Subcutaneous abdominal adipose tissue (tissue), 5 donors: ENCODE measurements around the gene DPPA2.

Experiments used
- H3K27ac ChIP-seq: one replicate; pipeline ENCODE4 v1.7.0; 2013; ENCODE audit warnings: low read depth, mild to moderate bottlenecking, inconsistent platforms, low read length, moderate library complexity
- H3K27me3 ChIP-seq, 5 donors: one replicate each; pipeline ENCODE4 v1.7.0; 2013; ENCODE audit warnings: low read length in 5 of 5, inconsistent platforms in 1 of 5; ENCODE audit not compliant: control insufficient read depth in 5 of 5, insufficient read depth in 4 of 5
- H3K36me3 ChIP-seq, 5 donors: one replicate each; pipeline ENCODE4 v1.7.0; 2013; ENCODE audit warnings: low read length in 5 of 5; ENCODE audit not compliant: control insufficient read depth in 5 of 5, insufficient read depth in 5 of 5
- H3K4me1 ChIP-seq, 5 donors: one replicate each; pipeline ENCODE4 v1.7.0; 2013; ENCODE audit warnings: low read length in 5 of 5, mild to moderate bottlenecking in 3 of 5, moderate library complexity in 1 of 5; ENCODE audit not compliant: control insufficient read depth in 5 of 5, insufficient read depth in 5 of 5
- H3K4me3 ChIP-seq, 5 donors: one replicate each; pipeline ENCODE4 v1.7.0; 2013; ENCODE audit warnings: low read length in 5 of 5, low read depth in 1 of 5
- H3K9ac ChIP-seq, 5 donors: one replicate each; pipeline ENCODE4 v1.7.0; 2013; ENCODE audit warnings: low read length in 5 of 5, mild to moderate bottlenecking in 4 of 5, moderate library complexity in 3 of 5
- H3K9me3 ChIP-seq, 5 donors: one replicate each; pipeline ENCODE4 v1.7.0; 2013; ENCODE audit warnings: low read length in 5 of 5; ENCODE audit not compliant: control insufficient read depth in 5 of 5
- donor health status: healthy.
- donor health status: healthy.
- donor health status: healthy.
- donor health status: healthy.
- donor health status: healthy.

DPPA2 gene

GRCh38 chr3:109346099-109346498, 29.8 kb upstream of the DPPA2 start:
- Histone ChIP-seq H3K36me3 (no peaks in the 10 kb centered on the region), H3K4me3 (no peak overlapping the region), H3K27ac (no peak overlapping the region), H3K4me1 (no peaks in the 10 kb centered on the region), H3K27me3 (no peaks in the 10 kb centered on the region), H3K9ac (no peak overlapping the region), H3K9me3 (peaks cover 0 to 3% (median 0%) of the 10 kb centered on the region in 5 donors)

GRCh38 chr3:109339714-109340648, 23.7 kb upstream of the DPPA2 start:
- Histone ChIP-seq H3K4me3 (no peak overlapping the region), H3K4me1 (peaks cover 0 to 7% (median 4%) of the 10 kb centered on the region in 5 donors), H3K9ac (no peak overlapping the region), H3K36me3 (no peaks in the 10 kb centered on the region), H3K27ac (no peak overlapping the region), H3K27me3 (peaks cover 0 to 4% (median 0%) of the 10 kb centered on the region in 5 donors), H3K9me3 (no peaks in the 10 kb centered on the region)

DNA sequence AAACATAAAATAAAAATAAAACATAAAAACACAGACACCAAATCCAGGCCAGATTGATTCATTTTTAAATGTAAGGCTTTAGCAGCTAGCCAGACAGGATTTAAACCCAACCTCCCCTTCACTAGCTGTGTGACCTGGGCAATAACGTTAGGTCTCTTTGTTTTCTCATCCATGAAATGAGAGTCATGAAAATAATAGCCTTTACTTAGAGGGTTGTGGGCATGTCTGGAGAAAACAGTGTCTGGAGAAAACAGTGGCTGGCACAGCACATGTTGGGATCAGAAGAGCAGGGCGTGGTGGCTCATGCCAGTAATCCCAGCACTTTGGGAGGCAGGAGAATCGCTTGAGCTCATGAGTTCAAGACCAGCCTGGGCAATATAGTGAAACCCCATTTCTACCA, 22.9 kb upstream of the DPPA2 start:
- Histone ChIP-seq H3K4me3 (no peak overlapping the region), H3K36me3 (no peaks in the 10 kb centered on the region), H3K27me3 (peaks cover 0 to 4% (median 0%) of the 10 kb centered on the region in 5 donors), H3K4me1 (peaks cover 0 to 7% (median 4%) of the 10 kb centered on the region in 5 donors), H3K9me3 (no peaks in the 10 kb centered on the region), H3K27ac (no peak overlapping the region), H3K9ac (no peak overlapping the region)

GRCh38 chr3:109338322-109338721, 22.0 kb upstream of the DPPA2 start:
- H3K9ac ChIP-seq: no peak overlapping the region
- peaks cover 0 to 7% (median 4%) of the 10 kb centered on the region in 5 donors for H3K4me1 ChIP-seq
- no peaks in the 10 kb centered on the region for H3K36me3 ChIP-seq
- no peaks in the 10 kb centered on the region for H3K9me3 ChIP-seq
- no peak overlapping the region for H3K27ac ChIP-seq
- no peak overlapping the region for H3K4me3 ChIP-seq
- H3K27me3 ChIP-seq: peaks cover 0 to 4% (median 0%) of the 10 kb centered on the region in 5 donors

GRCh38 chr3:109337393-109337792, 21.1 kb upstream of the DPPA2 start, which contains the start of gene DPPA4:
DPPA4 (minus strand) TSS chr3:109337546; CDS start chr3:109337517, 29 bp downstream.
- Histone ChIP-seq H3K9ac (peak within 1 kb of the TSS in 2 of 5 donors; percentile 58 to 73), H3K36me3 (no peaks in the 10 kb centered on the region), H3K27me3 (peaks cover 0 to 4% (median 0%) of the 10 kb centered on the region in 5 donors), H3K4me3 (peak within 1 kb of the TSS; percentile 42 to 65 (median 60)), H3K9me3 (no peaks in the 10 kb centered on the region), H3K27ac (no peak within 1 kb of the TSS), H3K4me1 (peaks cover 0 to 7% (median 4%) of the 10 kb centered on the region in 5 donors)

DNA sequence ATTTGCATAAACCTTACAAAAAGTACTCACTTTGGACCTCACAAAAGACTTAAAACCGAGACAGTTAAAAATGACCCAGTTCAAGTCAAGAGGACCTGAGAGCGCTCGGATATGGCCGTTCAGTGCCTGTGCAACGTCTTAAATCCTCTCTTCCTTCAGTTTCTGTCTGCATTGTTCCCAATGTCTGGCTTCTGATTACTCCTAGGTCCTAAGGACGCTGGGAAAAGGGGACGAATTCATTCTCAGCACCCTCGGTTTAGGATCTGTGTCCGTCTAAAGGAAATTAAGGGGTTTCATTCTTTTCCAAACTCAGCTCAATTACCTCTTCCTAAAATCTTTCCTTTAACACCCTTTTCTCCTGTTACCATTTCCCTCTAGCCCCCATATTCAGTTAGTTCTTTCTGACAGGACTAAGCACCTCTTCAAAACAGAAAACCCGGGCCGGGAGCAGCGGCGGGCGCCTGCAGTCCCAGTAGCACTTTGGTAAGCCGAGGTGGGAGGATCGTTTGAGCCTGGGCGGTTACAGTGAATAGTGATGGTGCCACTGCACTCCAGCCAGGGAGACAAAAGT, 20.1 kb upstream of the DPPA2 start:
- peaks cover 0 to 4% (median 0%) of the 10 kb centered on the region in 5 donors for H3K27me3 ChIP-seq
- no peaks in the 10 kb centered on the region for H3K9me3 ChIP-seq
- H3K4me1 ChIP-seq: peaks cover 0 to 7% (median 4%) of the 10 kb centered on the region in 5 donors
- H3K27ac ChIP-seq: no peak overlapping the region
- peak overlapping the region; percentile 42 to 65 (median 60) for H3K4me3 ChIP-seq
- H3K36me3 ChIP-seq: no peaks in the 10 kb centered on the region
- H3K9ac ChIP-seq: peak overlapping the region in 2 of 5 donors; percentile 58 to 73

DNA sequence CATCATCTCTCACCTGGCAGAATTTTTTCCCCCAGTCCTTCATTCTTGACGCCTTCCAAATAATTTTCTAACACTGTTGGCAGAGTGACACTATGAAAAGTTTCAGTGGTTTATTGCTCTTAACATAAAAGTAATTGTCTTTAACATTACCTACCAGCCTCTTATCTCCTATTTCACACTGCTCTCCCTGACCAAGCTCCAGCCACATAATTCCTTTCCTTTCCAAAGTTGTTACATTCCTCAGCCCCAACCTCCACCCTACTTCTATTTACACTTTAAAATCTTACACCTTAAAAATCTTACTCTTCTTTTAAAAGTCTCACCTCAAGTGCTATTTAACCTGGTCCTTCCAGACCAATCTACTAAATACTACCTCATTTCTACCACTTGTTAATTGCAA, 18.3 kb upstream of the DPPA2 start:
- H3K27ac ChIP-seq: no peak overlapping the region
- no peaks in the 10 kb centered on the region for H3K36me3 ChIP-seq
- no peaks in the 10 kb centered on the region for H3K9me3 ChIP-seq
- H3K27me3 ChIP-seq: peaks cover 0 to 4% (median 0%) of the 10 kb centered on the region in 5 donors
- no peak overlapping the region for H3K9ac ChIP-seq
- no peak overlapping the region for H3K4me3 ChIP-seq
- peaks cover 0 to 7% (median 4%) of the 10 kb centered on the region in 5 donors for H3K4me1 ChIP-seq

- Histone ChIP-seq H3K27ac (no peak overlapping the region), H3K4me3 (no peak overlapping the region), H3K27me3 (peaks cover 0 to 2% (median 0%) of the 10 kb centered on the region in 5 donors), H3K36me3 (no peaks in the 10 kb centered on the region), H3K4me1 (peaks cover 0 to 6% (median 4%) of the 10 kb centered on the region in 5 donors), H3K9me3 (no peaks in the 10 kb centered on the region), H3K9ac (no peak overlapping the region)
These were observed 15.4 kb upstream of the DPPA2 start for GRCh38 chr3:109331692-109332091.

GRCh38 chr3:109330405-109330804, 14.1 kb upstream of the DPPA2 start:
- Histone ChIP-seq H3K4me1 (no peaks in the 10 kb centered on the region), H3K4me3 (no peak overlapping the region), H3K27me3 (peaks cover 0 to 2% (median 0%) of the 10 kb centered on the region in 5 donors), H3K9me3 (no peaks in the 10 kb centered on the region), H3K9ac (no peak overlapping the region), H3K36me3 (no peaks in the 10 kb centered on the region), H3K27ac (no peak overlapping the region)

GRCh38 chr3:109328202-109328601, 11.9 kb upstream of the DPPA2 start:
- Histone ChIP-seq H3K9ac (no peak overlapping the region), H3K36me3 (no peaks in the 10 kb centered on the region), H3K27me3 (peaks cover 0 to 2% (median 0%) of the 10 kb centered on the region in 5 donors), H3K4me3 (no peak overlapping the region), H3K27ac (no peak overlapping the region), H3K9me3 (no peaks in the 10 kb centered on the region), H3K4me1 (no peaks in the 10 kb centered on the region)
